ENCODE data around the gene DGKB.

- TF ChIP-seq CTCF (IDR thresholded peaks at IDR 0.05) (no peak), POLR2A (IDR thresholded peaks at IDR 0.05) (no peak), EP300 (IDR thresholded peaks at IDR 0.05) (no peak)
These were observed 299.7 kb downstream of the DGKB start for GRCh38 chr7:14602851-14603250.

Data from stomach (tissue), 4 donors.